Glutamatergic neuron (in vitro differentiated cells): ENCODE data around the gene WBP2. TPM values are rescaled to one million over a fixed set of nuclear protein-coding genes. Genes with fewer than 3 reads are reported as not detected.
"Not testable (repeated sequence)": the region's sequence is repeated elsewhere in the genome, so short reads cannot be mapped to it uniquely, and the experiment has no call there.

Experiments
- DNase-seq: peaks from one replicate; pipeline ENCODE4 v3.0.0; 2022
- H3K27ac Mint-ChIP-seq: one replicate; pipeline ENCODE4 v1.8.0; 2020; ENCODE audit warnings: mild to moderate bottlenecking, mixed read lengths, inconsistent platforms; ENCODE audit not compliant: unreplicated experiment
- H3K27me3 Mint-ChIP-seq: one replicate; pipeline ENCODE4 v1.8.0; 2020; ENCODE audit warnings: mild to moderate bottlenecking, moderate library complexity, mixed read lengths, inconsistent platforms; ENCODE audit not compliant: unreplicated experiment
- H3K36me3 Mint-ChIP-seq: one replicate; pipeline ENCODE4 v1.8.0; 2020; ENCODE audit warnings: mild to moderate bottlenecking, mixed read lengths, inconsistent platforms; ENCODE audit not compliant: unreplicated experiment
- H3K4me1 Mint-ChIP-seq: one replicate; pipeline ENCODE4 v1.8.0; 2020; ENCODE audit warnings: mild to moderate bottlenecking, low read depth, mixed read lengths, inconsistent platforms; ENCODE audit not compliant: unreplicated experiment
- H3K4me3 Mint-ChIP-seq: one replicate; pipeline ENCODE4 v1.8.0; 2020; ENCODE audit warnings: mild to moderate bottlenecking, mixed read lengths, inconsistent platforms; ENCODE audit not compliant: unreplicated experiment
- H3K9me3 Mint-ChIP-seq: one replicate; pipeline ENCODE4 v1.8.0; 2020; ENCODE audit warnings: mild to moderate bottlenecking, moderate library complexity, mixed read lengths, inconsistent platforms; ENCODE audit not compliant: unreplicated experiment
- total RNA-seq: library from RNA; stranded (reverse); fragmentation: NEBNext Ultra II Directional; extraction: Animal tissue kit (Norgen Biotek cat#: 25700); gene quantifications from one replicate; pipeline ENCODE4 v1.2.1, GENCODE V29; 2021; ENCODE audit not compliant: unreplicated experiment
- TF ChIP-seq, protein P1 (sequence below): fragments of 200-600 bp; sonication (generic); IDR thresholded peaks from one replicate; pipeline ENCODE4 v1.5.0; 2021; ENCODE audit not compliant: partially characterized antibody, unreplicated experiment

The WBP2 gene
- total RNA-seq, 1 donor from 2014 or later: 111 TPM

GRCh38 chr17:75888484-75888883, 33.3 kb upstream of the WBP2 start:
- Mint-ChIP-seq H3K36me3 (peaks cover 4% of the 10 kb centered on the region), H3K27ac (no peak overlapping the region), H3K9me3 (peaks cover 2% of the 10 kb centered on the region), H3K27me3 (peaks cover 7% of the 10 kb centered on the region), H3K4me1 (peaks cover 4% of the 10 kb centered on the region), H3K4me3 (no peak overlapping the region)
- DNase-seq: no peak
- TF ChIP-seq, protein P1, sequence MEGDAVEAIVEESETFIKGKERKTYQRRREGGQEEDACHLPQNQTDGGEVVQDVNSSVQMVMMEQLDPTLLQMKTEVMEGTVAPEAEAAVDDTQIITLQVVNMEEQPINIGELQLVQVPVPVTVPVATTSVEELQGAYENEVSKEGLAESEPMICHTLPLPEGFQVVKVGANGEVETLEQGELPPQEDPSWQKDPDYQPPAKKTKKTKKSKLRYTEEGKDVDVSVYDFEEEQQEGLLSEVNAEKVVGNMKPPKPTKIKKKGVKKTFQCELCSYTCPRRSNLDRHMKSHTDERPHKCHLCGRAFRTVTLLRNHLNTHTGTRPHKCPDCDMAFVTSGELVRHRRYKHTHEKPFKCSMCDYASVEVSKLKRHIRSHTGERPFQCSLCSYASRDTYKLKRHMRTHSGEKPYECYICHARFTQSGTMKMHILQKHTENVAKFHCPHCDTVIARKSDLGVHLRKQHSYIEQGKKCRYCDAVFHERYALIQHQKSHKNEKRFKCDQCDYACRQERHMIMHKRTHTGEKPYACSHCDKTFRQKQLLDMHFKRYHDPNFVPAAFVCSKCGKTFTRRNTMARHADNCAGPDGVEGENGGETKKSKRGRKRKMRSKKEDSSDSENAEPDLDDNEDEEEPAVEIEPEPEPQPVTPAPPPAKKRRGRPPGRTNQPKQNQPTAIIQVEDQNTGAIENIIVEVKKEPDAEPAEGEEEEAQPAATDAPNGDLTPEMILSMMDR: no peak

- not testable (repeated sequence) for H3K36me3 Mint-ChIP-seq, H3K4me1 Mint-ChIP-seq, H3K4me3 Mint-ChIP-seq, DNase-seq, H3K27me3 Mint-ChIP-seq, H3K27ac Mint-ChIP-seq, H3K9me3 Mint-ChIP-seq
Measured at GRCh38 chr17:75885860-75886259, 30.7 kb upstream of the WBP2 start.

DNA sequence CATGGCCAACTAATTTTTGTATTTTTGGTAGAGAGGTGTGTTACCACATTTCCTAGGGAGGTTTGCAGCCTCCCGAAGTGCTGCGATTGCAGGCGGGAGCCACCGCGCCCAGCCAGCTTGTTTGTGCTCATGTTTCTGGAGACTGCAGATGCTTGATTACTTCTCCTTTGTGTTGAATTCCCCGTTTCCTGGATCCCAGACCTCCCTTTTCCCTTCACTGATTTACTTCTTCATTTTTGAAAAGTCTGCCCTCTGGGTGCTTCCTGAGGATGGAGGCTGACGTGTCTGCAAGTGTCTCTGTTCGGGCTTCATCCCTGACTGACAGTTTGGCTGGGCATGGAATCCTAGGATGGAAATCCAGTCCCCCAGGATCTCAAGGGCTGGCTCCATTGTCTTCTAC, 30.3 kb upstream of the WBP2 start:
- no peak for DNase-seq
- Mint-ChIP-seq H3K9me3 (peaks cover 5% of the 10 kb centered on the region), H3K4me3 (no peak overlapping the region), H3K4me1 (peaks cover 4% of the 10 kb centered on the region), H3K27ac (no peak overlapping the region), H3K27me3 (peaks cover 9% of the 10 kb centered on the region), H3K36me3 (peaks cover 4% of the 10 kb centered on the region)
- TF ChIP-seq, protein P1: no peak

- Mint-ChIP-seq H3K9me3 (peaks cover 9% of the 10 kb centered on the region), H3K4me3 (no peak overlapping the region), H3K4me1 (no peaks in the 10 kb centered on the region), H3K27me3 (peaks cover 11% of the 10 kb centered on the region), H3K36me3 (peaks cover 4% of the 10 kb centered on the region), H3K27ac (no peak overlapping the region)
- TF ChIP-seq, protein P1: no peak
- DNase-seq: no peak
Measured at GRCh38 chr17:75881678-75882454, 26.7 kb upstream of the WBP2 start.

DNA sequence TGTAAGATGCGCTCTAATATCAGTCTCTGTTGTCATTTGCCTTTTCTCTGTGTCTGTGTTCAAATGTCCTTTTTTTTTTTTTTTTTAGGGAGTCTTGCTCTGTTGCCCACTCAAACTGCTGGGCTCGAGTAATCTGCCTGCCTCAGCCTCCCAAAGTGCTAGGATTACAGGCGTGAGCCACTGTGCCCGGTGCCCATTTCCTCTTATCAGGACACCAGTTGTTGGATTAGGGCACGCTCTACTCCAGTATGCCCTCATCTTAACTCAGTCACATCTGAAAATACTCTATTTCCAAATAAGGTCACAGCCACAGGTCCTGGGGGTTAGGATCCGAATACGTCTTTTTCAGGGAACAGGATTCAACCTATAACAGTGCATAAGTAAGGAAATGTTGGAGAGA, 25.1 kb upstream of the WBP2 start:
- Mint-ChIP-seq H3K27me3 (peaks cover 8% of the 10 kb centered on the region), H3K27ac (no peak overlapping the region), H3K4me1 (no peaks in the 10 kb centered on the region), H3K9me3 (peaks cover 8% of the 10 kb centered on the region), H3K4me3 (peak overlapping the region; percentile 20), H3K36me3 (no peaks in the 10 kb centered on the region)
- TF ChIP-seq, protein P1: no peak
- no peak for DNase-seq
